T-helper 1 cell treated with Interleukin-12 subunit alpha and Interleukin-12 subunit beta and Interleukin-4 antibody, amounts not matched to agents 30 μg/mL and 1 μg/mL, for 36 hours (primary cell): ENCODE results near the gene SYCP3.
"Not testable (repeated sequence)": the region's sequence is repeated elsewhere in the genome, so short reads cannot be mapped to it uniquely, and the experiment has no call there.

Experiments
- H3K27ac Mint-ChIP-seq: one replicate; pipeline ENCODE4 v1.8.0; 2021; ENCODE audit warnings: mild to moderate bottlenecking, mixed read lengths
- H3K27me3 Mint-ChIP-seq: one replicate; pipeline ENCODE4 v1.8.0; 2021; ENCODE audit warnings: low read depth, mixed read lengths
- H3K36me3 Mint-ChIP-seq: one replicate; pipeline ENCODE4 v1.8.0; 2021; ENCODE audit warnings: low read depth, mixed read lengths
- H3K4me1 Mint-ChIP-seq: one replicate; pipeline ENCODE4 v1.8.0; 2021; ENCODE audit warnings: low read depth, mixed read lengths
- H3K4me3 Mint-ChIP-seq: one replicate; pipeline ENCODE4 v1.8.0; 2021; ENCODE audit warnings: mild to moderate bottlenecking, moderate library complexity, mixed read lengths
- H3K9me3 Mint-ChIP-seq: one replicate; pipeline ENCODE4 v1.8.0; 2021; ENCODE audit warnings: mixed read lengths

The SYCP3 gene

DNA sequence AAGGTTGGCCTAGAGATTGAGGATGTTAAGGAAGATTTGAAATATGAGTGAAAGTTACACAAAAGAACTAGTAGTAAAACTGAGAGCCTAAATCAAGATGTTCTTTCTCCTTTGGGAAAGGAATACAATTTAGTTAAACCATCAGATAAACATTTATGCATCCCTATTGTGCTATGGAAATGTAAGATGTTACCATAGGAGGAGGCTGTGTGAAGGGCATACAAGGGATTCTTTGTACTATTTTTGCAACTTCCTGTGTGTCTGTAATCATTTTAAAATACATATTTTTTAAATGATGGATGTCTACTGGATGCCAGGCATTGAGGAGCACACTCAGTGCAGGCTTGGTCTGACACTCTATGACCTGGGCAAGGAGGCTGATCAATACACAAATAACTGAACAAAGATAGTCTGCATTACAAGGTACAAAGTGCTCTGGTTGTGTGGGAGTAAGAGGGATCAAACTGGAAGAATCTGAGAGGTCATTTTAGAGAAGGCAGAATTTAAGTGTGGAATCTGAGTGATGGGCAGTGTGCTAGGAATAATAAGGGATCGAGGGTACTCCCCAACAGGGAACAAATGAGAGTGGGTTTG is 47.7 kb downstream of the SYCP3 start:
- H3K27ac Mint-ChIP-seq, result no peak overlapping the region
- H3K36me3 Mint-ChIP-seq, result no peaks in the 10 kb centered on the region
- H3K9me3 Mint-ChIP-seq, result no peaks in the 10 kb centered on the region
- H3K4me1 Mint-ChIP-seq, result peaks cover under 1% of the 10 kb centered on the region
- no peak overlapping the region for H3K4me3 Mint-ChIP-seq
- peaks cover 12% of the 10 kb centered on the region for H3K27me3 Mint-ChIP-seq

DNA sequence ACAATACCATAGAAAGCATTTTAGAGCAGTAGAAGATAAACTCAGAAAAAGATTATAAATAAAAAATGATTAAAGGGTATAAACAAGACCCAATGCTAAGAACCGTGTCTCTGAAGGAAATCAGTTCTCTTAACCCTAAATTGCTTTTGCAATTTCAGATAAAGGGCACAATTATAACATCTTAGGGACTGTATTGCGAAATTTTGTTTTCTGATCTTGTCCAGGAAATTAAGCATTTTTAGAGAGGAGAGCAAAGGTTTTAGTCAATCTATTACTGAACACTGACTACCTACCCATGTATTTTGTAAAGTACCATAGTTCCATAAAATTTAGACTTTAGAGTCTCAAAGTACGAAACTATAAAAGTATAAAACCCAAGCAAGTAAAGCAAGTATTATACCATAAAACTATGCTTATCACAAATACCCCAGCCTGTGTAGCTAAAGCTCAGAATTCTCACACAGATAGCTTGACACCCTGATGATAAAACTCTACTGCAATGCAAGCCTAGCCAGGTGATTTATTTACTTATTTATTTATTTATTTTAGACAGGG is 48.6 kb downstream of the SYCP3 start:
- no peak overlapping the region for H3K4me3 Mint-ChIP-seq
- H3K36me3 Mint-ChIP-seq, result no peaks in the 10 kb centered on the region
- peaks cover 8% of the 10 kb centered on the region for H3K27me3 Mint-ChIP-seq
- H3K9me3 Mint-ChIP-seq, result no peaks in the 10 kb centered on the region
- H3K27ac Mint-ChIP-seq, result no peak overlapping the region
- H3K4me1 Mint-ChIP-seq, result no peaks in the 10 kb centered on the region

DNA sequence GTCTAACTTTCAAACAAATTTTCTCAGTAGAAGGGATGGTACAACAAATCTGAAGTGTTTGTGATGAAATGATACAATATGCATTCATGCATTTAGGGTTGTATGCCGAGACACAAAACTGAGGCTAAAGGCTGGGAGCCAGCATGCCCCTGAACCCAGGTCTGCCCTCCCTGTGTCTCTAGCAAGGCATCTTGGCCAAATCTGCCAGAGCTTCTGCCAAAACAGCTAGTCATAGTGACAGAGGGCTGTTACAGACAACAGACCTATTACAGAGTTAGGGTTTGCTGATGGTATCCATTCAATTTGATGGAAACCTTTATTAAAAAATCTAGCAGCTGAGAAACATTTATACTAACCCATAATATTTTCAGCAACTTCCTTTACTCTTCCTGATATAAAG is 53.1 kb downstream of the SYCP3 start:
- H3K4me3 Mint-ChIP-seq, result no peak overlapping the region
- peaks cover 24% of the 10 kb centered on the region for H3K27me3 Mint-ChIP-seq
- no peaks in the 10 kb centered on the region for H3K36me3 Mint-ChIP-seq
- H3K27ac Mint-ChIP-seq, result no peak overlapping the region
- no peaks in the 10 kb centered on the region for H3K9me3 Mint-ChIP-seq
- H3K4me1 Mint-ChIP-seq, result no peaks in the 10 kb centered on the region

DNA sequence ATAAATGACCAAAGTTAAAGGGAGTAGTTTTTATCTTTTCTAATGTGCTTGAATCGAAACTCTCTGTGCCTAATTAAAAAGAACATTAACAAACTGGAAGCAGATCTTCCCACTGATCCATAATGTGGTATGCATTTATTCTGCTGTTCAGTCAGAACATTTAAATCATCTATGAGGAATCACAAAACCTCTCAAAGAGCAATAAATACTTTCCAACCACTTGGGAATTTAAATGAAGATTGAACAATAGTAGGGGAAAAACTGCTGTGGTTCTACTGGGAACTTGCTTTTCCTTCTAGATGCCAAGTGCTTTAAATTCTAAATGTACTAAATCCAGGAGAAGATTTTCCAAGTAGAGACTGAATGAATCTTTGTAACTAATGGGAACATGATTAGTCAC is 54.2 kb downstream of the SYCP3 start:
- Mint-ChIP-seq H3K4me3 (no peak overlapping the region), H3K27me3 (peaks cover 21% of the 10 kb centered on the region), H3K9me3 (no peaks in the 10 kb centered on the region), H3K27ac (no peak overlapping the region), H3K36me3 (no peaks in the 10 kb centered on the region), H3K4me1 (no peaks in the 10 kb centered on the region)

DNA sequence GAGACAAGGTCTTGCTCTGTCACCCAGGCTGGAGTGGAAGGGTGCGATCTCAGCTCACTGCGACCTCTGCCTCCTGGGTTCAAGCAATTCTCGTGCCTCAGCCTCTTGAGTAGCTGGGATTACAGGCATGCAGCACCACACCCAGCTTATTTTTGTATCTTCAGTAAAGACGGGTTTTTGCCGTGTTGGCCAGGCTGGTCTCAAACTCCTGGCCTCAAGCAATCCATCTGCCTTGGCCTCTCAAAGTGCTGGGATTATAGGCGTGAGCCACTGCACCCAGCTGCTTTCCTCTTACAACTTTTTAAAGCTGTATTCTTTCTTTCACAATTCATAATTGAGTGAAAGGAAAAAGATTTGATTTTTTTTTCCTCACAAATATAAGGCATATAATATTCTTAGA is 57.6 kb downstream of the SYCP3 start:
- not testable (repeated sequence) for H3K9me3 Mint-ChIP-seq, H3K36me3 Mint-ChIP-seq, H3K27ac Mint-ChIP-seq, H3K4me3 Mint-ChIP-seq, H3K4me1 Mint-ChIP-seq
- peaks cover 43% of the 10 kb centered on the region for H3K27me3 Mint-ChIP-seq

DNA sequence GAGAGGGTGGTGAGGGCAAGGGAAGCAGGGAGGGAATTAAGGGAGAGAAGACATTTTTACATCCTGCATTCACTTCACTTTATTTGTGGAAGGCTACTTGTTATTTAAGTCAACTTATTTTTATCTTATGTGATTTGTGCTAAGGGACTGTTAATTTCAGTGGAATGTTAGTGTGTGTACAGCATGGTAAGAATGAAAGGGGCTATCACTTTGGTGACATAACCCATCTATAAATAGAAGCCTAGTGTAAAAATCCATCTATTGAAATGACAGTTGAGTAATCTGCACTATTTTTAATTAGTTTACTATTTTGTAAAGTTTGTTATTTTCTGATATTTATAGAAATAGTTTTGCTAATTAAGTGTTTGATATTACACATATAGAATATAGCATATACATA is 58.6 kb downstream of the SYCP3 start:
- no peaks in the 10 kb centered on the region for H3K9me3 Mint-ChIP-seq
- H3K4me3 Mint-ChIP-seq, result no peak overlapping the region
- H3K4me1 Mint-ChIP-seq, result no peaks in the 10 kb centered on the region
- no peaks in the 10 kb centered on the region for H3K36me3 Mint-ChIP-seq
- H3K27ac Mint-ChIP-seq, result no peak overlapping the region
- H3K27me3 Mint-ChIP-seq, result peaks cover 39% of the 10 kb centered on the region

DNA sequence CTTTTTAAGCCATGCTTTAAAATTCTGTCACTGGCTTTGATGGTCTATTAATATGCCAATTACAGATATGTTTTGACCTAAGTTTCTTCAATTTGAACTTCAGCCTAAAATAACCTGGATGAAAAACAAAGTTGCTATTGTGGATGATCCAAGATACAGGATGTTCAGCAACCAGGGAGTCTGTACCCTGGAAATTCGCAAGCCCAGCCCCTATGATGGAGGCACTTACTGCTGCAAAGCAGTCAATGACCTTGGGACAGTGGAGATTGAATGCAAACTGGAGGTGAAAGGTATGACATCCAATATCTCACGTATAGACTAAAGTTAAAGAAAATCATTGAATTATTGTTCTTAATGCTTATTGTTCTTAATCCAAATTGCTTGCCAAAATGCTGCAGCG is 59.0 kb downstream of the SYCP3 start:
- H3K4me3 Mint-ChIP-seq, result no peak overlapping the region
- no peaks in the 10 kb centered on the region for H3K4me1 Mint-ChIP-seq
- H3K27ac Mint-ChIP-seq, result no peak overlapping the region
- no peaks in the 10 kb centered on the region for H3K36me3 Mint-ChIP-seq
- peaks cover 35% of the 10 kb centered on the region for H3K27me3 Mint-ChIP-seq
- H3K9me3 Mint-ChIP-seq, result no peaks in the 10 kb centered on the region
